Rectal smooth muscle tissue (tissue), 1 donor: ENCODE results near the gene BSDC1.
"Not testable (repeated sequence)": the region's sequence is repeated elsewhere in the genome, so short reads cannot be mapped to it uniquely, and the experiment has no call there.

ENCODE experiments used
- H3K27ac ChIP-seq: one replicate; pipeline ENCODE4 v1.7.0; 2013; ENCODE audit warnings: low read depth, low read length, inconsistent platforms
- H3K27me3 ChIP-seq: one replicate; pipeline ENCODE4 v1.7.0; 2013; ENCODE audit warnings: low read length; ENCODE audit not compliant: control insufficient read depth, insufficient read depth
- H3K36me3 ChIP-seq: one replicate; pipeline ENCODE4 v1.7.0; 2013; ENCODE audit warnings: low read length; ENCODE audit not compliant: control insufficient read depth, insufficient read depth
- H3K4me1 ChIP-seq: one replicate; pipeline ENCODE4 v1.7.0; 2013; ENCODE audit warnings: low read length; ENCODE audit not compliant: control insufficient read depth, insufficient read depth
- H3K4me3 ChIP-seq: one replicate; pipeline ENCODE4 v1.7.0; 2013; ENCODE audit warnings: low read length
- H3K9ac ChIP-seq: one replicate; pipeline ENCODE4 v1.7.0; 2013; ENCODE audit warnings: low read length

Gene BSDC1

GRCh38 chr1:32406629-32407111 is 12.4 kb upstream of the BSDC1 start:
- H3K27ac ChIP-seq: no peak overlapping the region

GRCh38 chr1:32405672-32406467 is 11.6 kb upstream of the BSDC1 start:
- H3K27ac ChIP-seq: no peak overlapping the region

More at GRCh38 chr1:32406629-32407111, 12.4 kb upstream of the BSDC1 start:
- Histone ChIP-seq H3K27me3 (no peaks in the 10 kb centered on the region), H3K4me3 (no peak overlapping the region), H3K36me3 (no peaks in the 10 kb centered on the region), H3K4me1 (no peaks in the 10 kb centered on the region), H3K9ac (no peak overlapping the region)

GRCh38 chr1:32404946-32405345 is 10.7 kb upstream of the BSDC1 start:
- Histone ChIP-seq H3K27ac (no peak overlapping the region), H3K36me3 (no peaks in the 10 kb centered on the region), H3K4me3 (no peak overlapping the region), H3K4me1 (no peaks in the 10 kb centered on the region), H3K27me3 (no peaks in the 10 kb centered on the region), H3K9ac (no peak overlapping the region)

More at GRCh38 chr1:32405672-32406467, 11.6 kb upstream of the BSDC1 start:
- no peak overlapping the region for H3K9ac ChIP-seq
- H3K27me3 ChIP-seq: no peaks in the 10 kb centered on the region
- no peak overlapping the region for H3K4me3 ChIP-seq
- H3K4me1 ChIP-seq: no peaks in the 10 kb centered on the region
- no peaks in the 10 kb centered on the region for H3K36me3 ChIP-seq

GRCh38 chr1:32400876-32401631 is 6.8 kb upstream of the BSDC1 start:
- no peaks in the 10 kb centered on the region for H3K36me3 ChIP-seq
- no peaks in the 10 kb centered on the region for H3K27me3 ChIP-seq
- peak overlapping the region; percentile 33 for H3K27ac ChIP-seq
- no peaks in the 10 kb centered on the region for H3K4me1 ChIP-seq
- H3K9ac ChIP-seq: no peak overlapping the region
- H3K4me3 ChIP-seq: no peak overlapping the region

GRCh38 chr1:32399843-32400242 is 5.6 kb upstream of the BSDC1 start:
- H3K36me3 ChIP-seq: no peaks in the 10 kb centered on the region
- H3K27me3 ChIP-seq: no peaks in the 10 kb centered on the region
- H3K27ac ChIP-seq: no peak overlapping the region

GRCh38 chr1:32398401-32398800 is 4.2 kb upstream of the BSDC1 start:
- Histone ChIP-seq H3K36me3 (no peaks in the 10 kb centered on the region), H3K4me3 (no peak overlapping the region), H3K4me1 (peaks cover 5% of the 10 kb centered on the region), H3K9ac (no peak overlapping the region), H3K27ac (no peak overlapping the region), H3K27me3 (no peaks in the 10 kb centered on the region)

More at GRCh38 chr1:32399843-32400242, 5.6 kb upstream of the BSDC1 start:
- Histone ChIP-seq H3K9ac (no peak overlapping the region), H3K4me1 (peaks cover 2% of the 10 kb centered on the region), H3K4me3 (no peak overlapping the region)

GRCh38 chr1:32396524-32396923 is 2.3 kb upstream of the BSDC1 start:
- not testable (repeated sequence) for H3K4me3 ChIP-seq, H3K27me3 ChIP-seq, H3K27ac ChIP-seq, H3K36me3 ChIP-seq, H3K9ac ChIP-seq
- peaks cover 13% of the 10 kb centered on the region for H3K4me1 ChIP-seq

GRCh38 chr1:32394890-32395432 is 720 bp upstream of the BSDC1 start:
- H3K27me3 ChIP-seq: no peaks in the 10 kb centered on the region
- H3K4me1 ChIP-seq: peaks cover 14% of the 10 kb centered on the region
- peak overlapping the region; percentile 84 for H3K27ac ChIP-seq
- peak overlapping the region; percentile 54 for H3K4me3 ChIP-seq
- H3K36me3 ChIP-seq: peaks cover 15% of the 10 kb centered on the region
- H3K9ac ChIP-seq: peak overlapping the region; percentile 33

GRCh38 chr1:32393832-32394140 is 455 bp downstream of the BSDC1 start:
- Histone ChIP-seq H3K27me3 (no peaks in the 10 kb centered on the region), H3K36me3 (peaks cover 20% of the 10 kb centered on the region), H3K27ac (peak overlapping the region; percentile 84), H3K4me1 (peaks cover 14% of the 10 kb centered on the region), H3K4me3 (peak overlapping the region; percentile 95), H3K9ac (peak overlapping the region; percentile 93)

GRCh38 chr1:32393136-32393535 is 1.1 kb downstream of the BSDC1 start:
- peak overlapping the region; percentile 95 for H3K4me3 ChIP-seq
- H3K9ac ChIP-seq: peak overlapping the region; percentile 6
- no peaks in the 10 kb centered on the region for H3K27me3 ChIP-seq
- H3K4me1 ChIP-seq: peaks cover 14% of the 10 kb centered on the region
- H3K36me3 ChIP-seq: peaks cover 20% of the 10 kb centered on the region
- H3K27ac ChIP-seq: peak overlapping the region; percentile 84

GRCh38 chr1:32392325-32392724 is 1.9 kb downstream of the BSDC1 start:
- Histone ChIP-seq H3K9ac (no peak overlapping the region), H3K4me3 (no peak overlapping the region), H3K36me3 (peaks cover 20% of the 10 kb centered on the region), H3K27ac (no peak overlapping the region), H3K27me3 (no peaks in the 10 kb centered on the region), H3K4me1 (peaks cover 14% of the 10 kb centered on the region)
